B cell (primary cell): ENCODE results near the gene RBM7. TPM values are rescaled to one million over a fixed set of nuclear protein-coding genes. Genes with fewer than 3 reads are reported as not detected.

Source experiments
- ATAC-seq: fragments of 200-7000 bp; cut with Tn5 transposase; one replicate; pipeline ENCODE4 v1.10.0; 2021; ENCODE audit warnings: low read depth, mild to moderate bottlenecking, moderate number of reproducible peaks, moderate library complexity
- CTCF ChIA-PET: fragments of 350-600 bp; sonication (Branson Sonifier 250); formaldehyde crosslinking; loops from one replicate; lab custom pipeline; 2021; ENCODE audit warnings: antibody characterized with exemption, inconsistent platforms; lab: Charles Lee
- POLR2A ChIA-PET: fragments of 350-600 bp; sonication (Branson Sonifier 250); formaldehyde crosslinking; loops from one replicate; lab custom pipeline; 2021; ENCODE audit warnings: antibody characterized with exemption; lab: Charles Lee
- DNase-seq: peaks from one replicate; pipeline ENCODE4 v3.0.0; 2013
- H2AFZ ChIP-seq: 2 replicates; pipeline ENCODE4 v1.6.1; 2012; ENCODE audit warnings: mild to moderate bottlenecking, low read depth, low read length; ENCODE audit not compliant: insufficient read depth, poor library complexity, severe bottlenecking
- H3K27ac ChIP-seq, 2 donors: 1 replicate in 1 of 2; 2 replicates in 1 of 2; pipeline ENCODE4 v1.5.1; 2012 to 2013; ENCODE audit warnings: low read length in 2 of 2, mild to moderate bottlenecking in 2 of 2, moderate library complexity in 1 of 2
- H3K27me3 ChIP-seq, 4 experiments: fragments of 200-600 bp in 1 of 4; sonication (generic) in 1 of 4; replicated peaks in 1 of 4; 1 replicate in 2 of 4; 2 replicates in 2 of 4; pipeline versions ENCODE4 v1.6.1 to v1.7.0; 2013 to 2016; ENCODE audit warnings: low read length in 3 of 4, mild to moderate bottlenecking in 2 of 4, mixed read lengths in 1 of 4, moderate library complexity in 1 of 4; ENCODE audit not compliant: insufficient read depth in 4 of 4, control insufficient read depth in 3 of 4; ENCODE audit errors: control extremely low read depth in 1 of 4
- H3K36me3 ChIP-seq, 2 experiments: replicated peaks in 1 of 2; 1 replicate in 1 of 2; 2 replicates in 1 of 2; pipeline versions ENCODE4 v1.6.1 to v1.7.1; 2013; ENCODE audit warnings: low read length in 1 of 2; ENCODE audit not compliant: insufficient read depth in 2 of 2, control insufficient read depth in 1 of 2; ENCODE audit errors: control extremely low read depth in 1 of 2, extremely low read depth in 1 of 2
- H3K4me1 ChIP-seq, 2 donors: fragments of 200-600 bp in 1 of 2; sonication (generic) in 1 of 2; 1 replicate in 1 of 2; 2 replicates in 1 of 2; pipeline versions ENCODE4 v1.5.1 to v1.6.1; 2013 to 2017; ENCODE audit warnings: low read length in 2 of 2; ENCODE audit not compliant: control insufficient read depth in 2 of 2, insufficient read depth in 2 of 2
- H3K4me2 ChIP-seq: replicated peaks from 2 replicates; pipeline ENCODE3; 2012; ENCODE audit warnings: mild to moderate bottlenecking, low read depth, low read length; ENCODE audit not compliant: poor library complexity, severe bottlenecking
- H3K4me3 ChIP-seq, 5 experiments: fragments of 200-600 bp in 1 of 5; sonication (generic) in 1 of 5; 1 replicate in 3 of 5; 2 replicates in 2 of 5; pipeline versions ENCODE4 v1.5.1 to v1.7.0; 2011 to 2016; ENCODE audit warnings: low read length in 4 of 5, mild to moderate bottlenecking in 4 of 5, low read depth in 2 of 5, control low read depth in 1 of 5, moderate library complexity in 1 of 5; ENCODE audit not compliant: insufficient read depth in 1 of 5; ENCODE audit errors: control extremely low read depth in 1 of 5, extremely low read depth in 1 of 5
- H3K79me2 ChIP-seq: fragments of 200-600 bp; sonication (generic); one replicate; pipeline ENCODE4 v1.6.0; 2016; ENCODE audit warnings: low read length; ENCODE audit not compliant: control insufficient read depth, insufficient read depth
- H3K9ac ChIP-seq: fragments of 200-600 bp; sonication (generic); 2 replicates; pipeline ENCODE4 v1.6.1; 2017; ENCODE audit warnings: mild to moderate bottlenecking, low read length, moderate library complexity
- H3K9me3 ChIP-seq, 3 donors: one replicate each; pipeline versions ENCODE4 v1.6.1 to v1.7.1; 2013; ENCODE audit warnings: low read length in 2 of 3; ENCODE audit not compliant: control insufficient read depth in 2 of 3, insufficient read depth in 1 of 3; ENCODE audit errors: control extremely low read depth in 1 of 3
- H4K20me1 ChIP-seq: 2 replicates; pipeline ENCODE4 v1.6.0; 2012; ENCODE audit warnings: mild to moderate bottlenecking, low read length; ENCODE audit not compliant: insufficient read depth, control insufficient read depth, poor library complexity, severe bottlenecking
- H3K27ac Mint-ChIP-seq: one replicate; pipeline ENCODE4 v1.8.0; 2021; ENCODE audit warnings: mixed read lengths
- H3K27me3 Mint-ChIP-seq: one replicate; pipeline ENCODE4 v1.8.0; 2021; ENCODE audit warnings: mixed read lengths
- H3K4me1 Mint-ChIP-seq: one replicate; pipeline ENCODE4 v1.8.0; 2021; ENCODE audit warnings: mixed read lengths
- H3K4me3 Mint-ChIP-seq: one replicate; pipeline ENCODE4 v1.8.0; 2021; ENCODE audit warnings: mixed read lengths
- H3K9me3 Mint-ChIP-seq: one replicate; pipeline ENCODE4 v1.8.0; 2022; ENCODE audit warnings: mixed read lengths; ENCODE audit not compliant: insufficient read depth
- EZH2 ChIP-seq: IDR thresholded peaks from 2 replicates; pipeline ENCODE4 v1.6.1; 2012; ENCODE audit warnings: borderline replicate concordance, low read depth, mild to moderate bottlenecking, moderate library complexity, low read length; ENCODE audit not compliant: insufficient read depth, poor library complexity, severe bottlenecking
- WGBS: methylation state at CpG from one replicate; pipeline ENCODE4 v1.1.5; 2013; ENCODE audit warnings: missing lambda C conversion rate; ENCODE audit not compliant: insufficient coverage; 5-methylcytosine and 5-hydroxymethylcytosine counted together
- intact Hi-C: fragments of 100-400 bp; cut with micrococcal nuclease; formaldehyde crosslinking; loops from one replicate; pipeline ENCODE4 v1.10.0; 2022
- polyA plus RNA-seq: library from polyadenylated mRNA; depleted of rRNA; stranded (reverse); fragments of >200 nt; gene quantifications from 2 replicates; pipeline ENCODE4 v1.2.3, GENCODE V29; 2012
- total RNA-seq, 2 donors: library from RNA; stranded (reverse); fragments of 120-200 nt in 1 of 2; gene quantifications; 1 replicate in 1 of 2; 2 replicates in 1 of 2; pipeline versions ENCODE4 v1.2.3 to v1.2.4, GENCODE V29; 2013 to 2022
- TF ChIP-seq, protein P1 (sequence below): fragments of 200-600 bp; IDR thresholded peaks from one replicate; pipeline ENCODE4 v1.8.0; 2022; ENCODE audit warnings: antibody characterized with exemption, mild to moderate bottlenecking

The RBM7 gene
- total and polyA plus RNA-seq, 2 donors (not counting 1 experiment from before 2014, with no cell fraction given) = 26.3 to 36.1 TPM

DNA sequence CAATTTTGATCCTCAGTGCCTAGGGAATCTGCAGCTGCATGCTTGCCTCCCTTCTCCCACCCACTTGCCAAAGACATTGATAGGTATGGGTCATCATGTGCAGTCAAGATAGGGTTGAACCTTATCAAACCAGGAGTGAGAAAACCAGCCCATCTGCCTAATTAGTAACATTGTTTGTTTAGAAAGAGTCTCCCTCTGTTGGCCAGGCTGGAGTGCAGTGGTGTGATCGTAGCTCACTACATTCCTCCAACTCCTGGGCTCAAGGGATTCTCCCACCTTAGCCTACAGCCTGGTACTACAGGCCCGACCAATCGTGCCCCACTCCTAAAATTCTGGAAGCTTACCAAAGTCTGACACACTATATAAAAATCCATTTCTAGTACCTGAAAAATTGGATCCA is 4.7 kb upstream of the RBM7 start:
- H3K4me2 ChIP-seq = no peak overlapping the region
- Mint-ChIP-seq H3K27ac (no peak overlapping the region), H3K4me1 (peaks cover 20% of the 10 kb centered on the region), H3K27me3 (no peaks in the 10 kb centered on the region), H3K9me3 (no peaks in the 10 kb centered on the region), H3K4me3 (no peak overlapping the region)
- intact Hi-C loops = no loop called here
- no peak overlapping the region for H3K9ac ChIP-seq
- ATAC-seq (no peak), DNase-seq (no peak)
- no peak overlapping the region for H2AFZ ChIP-seq
- no peak for TF ChIP-seq EZH2
- TF ChIP-seq, protein P1, sequence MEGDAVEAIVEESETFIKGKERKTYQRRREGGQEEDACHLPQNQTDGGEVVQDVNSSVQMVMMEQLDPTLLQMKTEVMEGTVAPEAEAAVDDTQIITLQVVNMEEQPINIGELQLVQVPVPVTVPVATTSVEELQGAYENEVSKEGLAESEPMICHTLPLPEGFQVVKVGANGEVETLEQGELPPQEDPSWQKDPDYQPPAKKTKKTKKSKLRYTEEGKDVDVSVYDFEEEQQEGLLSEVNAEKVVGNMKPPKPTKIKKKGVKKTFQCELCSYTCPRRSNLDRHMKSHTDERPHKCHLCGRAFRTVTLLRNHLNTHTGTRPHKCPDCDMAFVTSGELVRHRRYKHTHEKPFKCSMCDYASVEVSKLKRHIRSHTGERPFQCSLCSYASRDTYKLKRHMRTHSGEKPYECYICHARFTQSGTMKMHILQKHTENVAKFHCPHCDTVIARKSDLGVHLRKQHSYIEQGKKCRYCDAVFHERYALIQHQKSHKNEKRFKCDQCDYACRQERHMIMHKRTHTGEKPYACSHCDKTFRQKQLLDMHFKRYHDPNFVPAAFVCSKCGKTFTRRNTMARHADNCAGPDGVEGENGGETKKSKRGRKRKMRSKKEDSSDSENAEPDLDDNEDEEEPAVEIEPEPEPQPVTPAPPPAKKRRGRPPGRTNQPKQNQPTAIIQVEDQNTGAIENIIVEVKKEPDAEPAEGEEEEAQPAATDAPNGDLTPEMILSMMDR = no peak
- no peak overlapping the region for H3K4me3 ChIP-seq
- H3K27me3 ChIP-seq = no peaks in the 10 kb centered on the region
- CTCF ChIA-PET = no interaction called here
- no peak overlapping the region for H3K27ac ChIP-seq
- no peaks in the 10 kb centered on the region for H3K9me3 ChIP-seq
- no CpG with 5 or more reads among the region's 3 CpGs for WGBS
- H3K79me2 ChIP-seq = peaks cover 22% of the 10 kb centered on the region
- H3K36me3 ChIP-seq = no peaks in the 10 kb centered on the region
- H3K4me1 ChIP-seq = peaks cover 7 to 10% of the 10 kb centered on the region in 2 donors
- POLR2A ChIA-PET = no interaction called here
- no peaks in the 10 kb centered on the region for H4K20me1 ChIP-seq

DNA sequence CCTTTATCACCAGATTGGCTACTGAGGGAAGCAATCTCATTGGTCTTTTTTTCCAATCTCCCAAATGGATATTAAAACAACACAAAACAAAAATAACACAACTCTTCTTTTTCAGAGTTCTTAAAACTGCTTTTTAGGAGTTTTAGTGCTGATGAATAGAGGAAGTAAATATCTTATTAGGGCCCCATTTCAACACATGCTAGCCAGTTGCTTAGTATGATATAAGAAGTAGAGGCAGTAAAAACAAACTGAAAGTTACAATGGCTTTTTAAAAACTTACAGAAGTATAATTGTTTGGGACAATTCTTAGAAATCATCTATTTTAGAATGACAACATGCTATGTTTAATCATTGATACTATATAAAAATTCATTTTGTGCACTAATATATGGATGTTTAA is 3.5 kb upstream of the RBM7 start:
- Histone ChIP-seq H3K27ac (no peak overlapping the region), H3K79me2 (peaks cover 33% of the 10 kb centered on the region), H3K9me3 (no peaks in the 10 kb centered on the region), H3K4me3 (no peak overlapping the region), H3K36me3 (no peaks in the 10 kb centered on the region), H3K9ac (no peak overlapping the region), H3K4me1 (peaks cover 13 to 19% of the 10 kb centered on the region in 2 donors), H2AFZ (no peak overlapping the region), H3K27me3 (no peaks in the 10 kb centered on the region), H4K20me1 (no peaks in the 10 kb centered on the region), H3K4me2 (no peak overlapping the region)
- DNase-seq (no peak), ATAC-seq (no peak)
- H3K27me3 Mint-ChIP-seq = no peaks in the 10 kb centered on the region
- CTCF ChIA-PET = no interaction called here
- POLR2A ChIA-PET = no interaction called here
- no peak overlapping the region for H3K27ac Mint-ChIP-seq
- TF ChIP-seq, protein P1 = no peak
- TF ChIP-seq EZH2 = no peak
- no peaks in the 10 kb centered on the region for H3K9me3 Mint-ChIP-seq
- no peak overlapping the region for H3K4me3 Mint-ChIP-seq
- peaks cover 25% of the 10 kb centered on the region for H3K4me1 Mint-ChIP-seq
- intact Hi-C loops = no loop called here
